OCI-LY3 (cell line): ENCODE results near the gene TALDO1.

Experiments used
- EZH2phosphoT487 ChIP-seq: fragments of 200-600 bp; shearing (Covaris generic); IDR thresholded peaks from 2 replicates; pipeline ENCODE4 v1.6.1; 2018; ENCODE audit warnings: antibody characterized with exemption, mixed run types, low read depth
- TF ChIP-seq, protein P1 (sequence below): fragments of 200-600, 300-600 bp; sonication (generic); IDR thresholded peaks from 2 replicates; pipeline ENCODE4 v1.5.1; 2014; ENCODE audit warnings: antibody characterized with exemption, low read length, low read depth

DNA sequence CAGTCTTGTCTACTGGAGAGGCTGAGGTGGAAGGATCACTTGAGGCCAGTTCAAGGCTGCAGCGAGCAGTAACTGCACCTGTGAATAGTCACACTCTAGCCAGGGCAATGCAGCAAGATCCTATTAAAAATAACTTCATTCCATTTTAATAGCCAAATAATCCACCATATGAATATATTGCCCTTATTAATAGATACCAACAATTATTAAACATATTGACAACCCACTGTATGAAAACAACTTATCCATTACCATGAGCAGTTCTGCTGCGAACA, 19.6 kb downstream of the TALDO1 start:
- TF ChIP-seq, protein P1, sequence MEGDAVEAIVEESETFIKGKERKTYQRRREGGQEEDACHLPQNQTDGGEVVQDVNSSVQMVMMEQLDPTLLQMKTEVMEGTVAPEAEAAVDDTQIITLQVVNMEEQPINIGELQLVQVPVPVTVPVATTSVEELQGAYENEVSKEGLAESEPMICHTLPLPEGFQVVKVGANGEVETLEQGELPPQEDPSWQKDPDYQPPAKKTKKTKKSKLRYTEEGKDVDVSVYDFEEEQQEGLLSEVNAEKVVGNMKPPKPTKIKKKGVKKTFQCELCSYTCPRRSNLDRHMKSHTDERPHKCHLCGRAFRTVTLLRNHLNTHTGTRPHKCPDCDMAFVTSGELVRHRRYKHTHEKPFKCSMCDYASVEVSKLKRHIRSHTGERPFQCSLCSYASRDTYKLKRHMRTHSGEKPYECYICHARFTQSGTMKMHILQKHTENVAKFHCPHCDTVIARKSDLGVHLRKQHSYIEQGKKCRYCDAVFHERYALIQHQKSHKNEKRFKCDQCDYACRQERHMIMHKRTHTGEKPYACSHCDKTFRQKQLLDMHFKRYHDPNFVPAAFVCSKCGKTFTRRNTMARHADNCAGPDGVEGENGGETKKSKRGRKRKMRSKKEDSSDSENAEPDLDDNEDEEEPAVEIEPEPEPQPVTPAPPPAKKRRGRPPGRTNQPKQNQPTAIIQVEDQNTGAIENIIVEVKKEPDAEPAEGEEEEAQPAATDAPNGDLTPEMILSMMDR: no peak
- TF ChIP-seq EZH2phosphoT487: no peak
